Stimulated activated CD4-positive, alpha-beta T cell treated with anti-CD3 and anti-CD28 coated beads, Interleukin-1b, Interleukin-23, amount 100 ng/mL, for 1 hour (primary cell): ENCODE data around the gene TRIM22.
"Not testable (repeated sequence)": the region's sequence is repeated elsewhere in the genome, so short reads cannot be mapped to it uniquely, and the experiment has no call there.

ENCODE experiments used
- DNase-seq, 2 donors: peaks; one replicate each; pipeline ENCODE4 v3.0.0-alpha.2; 2020; ENCODE audit warnings: low read depth in 2 of 2

Gene TRIM22

DNA sequence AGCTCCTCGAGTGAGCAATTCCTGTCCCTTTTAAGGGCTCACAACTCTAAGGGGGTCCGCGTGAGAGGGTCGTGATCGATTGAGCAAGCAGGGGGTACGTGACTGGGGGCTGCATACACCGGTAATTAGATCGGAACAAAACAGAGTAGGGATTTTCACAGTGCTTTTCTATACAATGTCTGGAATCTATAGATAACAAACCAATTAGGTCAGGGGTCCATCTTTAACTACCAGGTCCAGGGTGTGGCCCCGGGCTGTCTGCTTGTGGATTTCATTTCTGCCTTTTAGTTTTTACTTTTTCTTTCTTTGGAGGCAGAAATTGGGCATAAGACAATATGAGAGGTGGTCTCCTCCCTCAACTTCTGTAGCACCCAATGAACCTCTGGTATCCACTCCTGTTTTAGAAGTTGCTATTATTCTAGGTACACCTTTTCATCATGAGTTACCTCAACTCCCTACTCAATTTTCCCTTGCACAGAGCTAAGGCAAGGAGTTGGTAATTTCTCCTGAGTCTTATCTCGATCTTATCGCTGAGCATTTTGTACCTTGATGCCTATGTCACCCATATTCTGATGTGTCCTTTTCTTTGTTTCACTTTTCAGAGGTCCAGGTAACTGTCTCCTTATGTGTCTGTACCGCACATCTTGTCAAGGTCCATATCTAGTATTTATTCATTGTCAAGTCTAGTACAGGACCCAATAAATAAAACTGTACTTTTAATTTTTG lies 1.8 kb downstream of the TRIM22 start:
- DNase-seq: not testable (repeated sequence)

DNA sequence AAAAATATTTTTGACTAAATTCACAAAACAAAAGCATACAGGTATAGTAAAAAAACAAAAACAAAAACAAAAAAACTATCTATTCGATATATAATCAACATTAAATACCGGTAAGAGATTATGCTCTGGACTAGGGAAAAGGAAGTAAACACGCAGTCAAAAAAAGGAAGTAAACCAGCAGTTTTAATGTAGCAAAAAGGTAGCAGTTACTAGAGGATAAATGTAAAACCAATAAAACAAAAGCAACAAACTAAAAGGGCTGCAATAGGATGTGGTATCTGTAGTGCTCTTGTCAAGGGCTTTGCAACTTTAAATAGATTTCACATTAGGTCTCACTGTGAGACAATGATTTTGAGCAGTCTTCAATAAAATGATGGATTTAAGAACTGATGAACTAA lies 2.4 kb downstream of the TRIM22 start:
- no peak for DNase-seq

DNA sequence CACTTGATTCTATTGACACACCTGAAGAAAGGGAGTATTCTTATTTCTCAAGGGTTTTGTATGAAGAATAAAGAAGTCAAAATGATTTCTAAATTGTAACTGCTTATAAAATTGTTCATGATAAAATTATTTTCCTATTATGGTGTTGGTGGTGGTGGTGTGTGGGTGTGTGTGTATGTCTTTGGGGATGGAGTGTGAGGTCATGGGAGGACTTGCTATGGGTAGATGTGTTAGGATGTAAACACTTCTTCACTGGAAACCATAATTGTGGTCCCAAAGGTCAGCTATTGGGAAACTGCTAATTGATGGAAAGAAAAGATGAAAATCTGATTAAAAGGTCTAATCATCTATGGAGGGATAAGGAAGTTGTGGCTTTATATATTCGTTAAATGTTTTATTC lies 5.1 kb downstream of the TRIM22 start:
- no peak for DNase-seq

DNA sequence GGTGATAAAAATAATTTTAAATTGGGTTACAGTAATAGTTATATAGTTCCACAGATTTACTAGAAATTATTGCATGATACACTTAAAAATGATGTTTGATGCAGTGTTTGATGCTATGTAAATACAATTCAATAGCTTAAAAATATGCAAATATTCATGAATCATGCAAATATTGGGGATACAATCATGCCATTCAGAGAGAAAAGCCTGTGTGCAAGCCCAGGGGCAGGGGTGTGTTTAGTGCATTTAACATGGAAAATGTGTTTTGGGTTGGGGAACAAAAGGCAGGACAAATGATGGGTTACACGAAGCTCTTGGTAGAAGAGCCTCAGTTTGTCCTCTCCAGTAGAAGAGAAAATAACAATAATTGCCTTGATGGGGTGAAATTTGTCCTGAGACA lies 6.0 kb downstream of the TRIM22 start:
- DNase-seq: no peak

DNA sequence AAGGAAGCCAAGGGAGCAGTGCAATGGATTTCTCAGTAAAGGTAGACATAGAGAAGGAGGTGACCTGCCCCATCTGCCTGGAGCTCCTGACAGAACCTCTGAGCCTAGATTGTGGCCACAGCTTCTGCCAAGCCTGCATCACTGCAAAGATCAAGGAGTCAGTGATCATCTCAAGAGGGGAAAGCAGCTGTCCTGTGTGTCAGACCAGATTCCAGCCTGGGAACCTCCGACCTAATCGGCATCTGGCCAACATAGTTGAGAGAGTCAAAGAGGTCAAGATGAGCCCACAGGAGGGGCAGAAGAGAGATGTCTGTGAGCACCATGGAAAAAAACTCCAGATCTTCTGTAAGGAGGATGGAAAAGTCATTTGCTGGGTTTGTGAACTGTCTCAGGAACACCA lies 6.6 kb downstream of the TRIM22 start:
- no peak for DNase-seq

DNA sequence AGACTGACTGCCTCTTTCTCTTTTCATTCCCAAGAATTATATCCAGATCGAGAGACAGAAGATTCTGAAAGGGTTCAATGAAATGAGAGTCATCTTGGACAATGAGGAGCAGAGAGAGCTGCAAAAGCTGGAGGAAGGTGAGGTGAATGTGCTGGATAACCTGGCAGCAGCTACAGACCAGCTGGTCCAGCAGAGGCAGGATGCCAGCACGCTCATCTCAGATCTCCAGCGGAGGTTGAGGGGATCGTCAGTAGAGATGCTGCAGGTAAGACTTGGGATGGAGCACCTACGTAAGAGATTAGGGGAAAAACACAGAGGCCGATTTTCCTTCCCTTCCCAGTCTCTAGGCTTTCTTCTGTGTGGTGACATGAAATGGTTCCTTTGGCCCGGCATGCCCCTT lies 8.7 kb downstream of the TRIM22 start:
- no peak for DNase-seq

DNA sequence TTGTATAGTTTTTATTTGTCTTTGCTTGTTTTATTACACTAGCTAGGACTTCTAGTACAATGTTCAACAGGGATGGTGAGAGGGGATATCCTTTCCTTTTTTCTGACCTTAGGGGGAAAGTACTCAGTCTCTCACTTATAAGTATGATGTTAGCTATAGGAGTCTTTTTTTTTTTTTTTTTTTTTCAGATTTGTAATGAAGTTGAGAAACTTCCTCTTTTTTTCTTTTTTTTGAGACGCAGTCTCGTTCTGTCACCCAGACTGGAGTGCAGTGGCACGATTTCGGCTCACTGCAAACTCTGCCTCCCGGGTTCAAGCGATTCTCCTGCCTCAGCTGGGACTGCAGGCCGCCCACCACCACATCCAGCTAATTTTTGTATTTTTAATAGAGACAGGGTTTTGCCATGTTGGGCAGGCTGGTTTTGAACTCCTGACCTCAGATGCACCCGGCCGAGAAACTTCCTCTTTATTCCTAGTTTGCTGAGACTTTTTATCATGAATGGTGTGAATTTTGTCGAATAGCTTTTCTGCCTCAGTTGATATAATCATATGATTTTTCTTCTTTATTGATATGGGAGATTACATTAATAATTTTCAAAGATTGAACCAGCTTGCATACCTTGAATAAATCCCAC lies 10.9 kb downstream of the TRIM22 start:
- DNase-seq: no peak

DNA sequence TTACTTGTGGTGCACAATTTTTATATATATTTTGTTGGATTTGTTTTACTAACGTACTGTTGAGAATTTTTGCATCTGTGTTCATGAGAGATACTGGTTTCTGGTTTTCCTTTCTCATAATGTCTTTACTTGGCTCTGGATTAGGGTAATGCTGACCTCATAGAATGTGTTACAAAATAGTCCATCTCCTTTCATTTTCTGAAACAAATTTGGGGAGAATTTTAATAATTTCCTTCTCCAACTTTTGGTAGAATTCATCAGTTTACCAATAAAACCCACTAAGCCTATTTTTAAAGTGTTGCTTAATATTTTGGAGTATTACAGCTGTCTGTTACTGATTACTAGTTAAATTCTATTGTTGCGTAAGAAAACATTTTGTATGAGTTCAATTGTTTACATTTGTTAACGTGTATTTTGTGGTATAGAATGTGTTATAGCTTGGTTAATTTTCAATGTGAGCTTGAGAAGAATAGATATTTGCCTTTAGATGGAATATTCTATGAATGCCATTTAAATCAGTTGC lies 11.5 kb downstream of the TRIM22 start:
- no peak for DNase-seq

DNA sequence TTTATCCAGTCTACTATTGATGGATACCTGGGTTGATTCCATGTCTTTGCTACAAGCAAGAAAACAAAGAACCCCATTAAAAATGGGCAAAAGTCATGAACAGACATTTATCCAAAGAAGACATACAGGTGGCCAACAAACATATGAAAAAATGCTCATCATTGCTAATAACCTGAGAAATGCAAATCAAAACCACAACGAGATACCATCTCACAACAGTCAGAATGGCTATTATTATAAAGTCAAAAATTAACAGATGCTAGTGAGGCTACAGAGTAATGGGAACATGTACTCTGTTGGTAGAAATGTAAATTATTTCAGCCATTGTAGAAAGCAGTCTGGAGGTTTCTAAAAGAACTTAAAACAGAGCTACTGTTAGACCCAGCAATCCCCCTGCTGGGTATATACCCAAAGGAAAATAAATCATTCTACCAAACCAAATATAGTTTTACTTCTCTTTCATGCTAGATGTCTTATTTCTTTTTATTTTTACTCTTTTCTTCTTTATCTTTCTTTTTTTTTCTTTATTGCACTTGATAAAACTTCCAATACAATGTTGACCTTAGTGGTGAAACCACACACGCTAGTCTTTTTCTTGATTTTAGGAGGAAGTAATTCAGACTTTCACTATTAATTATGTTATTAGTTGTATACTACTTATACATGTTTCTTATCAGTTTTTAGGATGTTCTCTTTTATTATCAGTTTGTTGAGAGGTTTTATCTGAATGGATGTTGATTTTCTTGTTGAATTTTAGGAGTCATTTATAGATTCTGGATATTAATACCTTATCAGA lies 14.3 kb downstream of the TRIM22 start:
- no peak for DNase-seq

DNA sequence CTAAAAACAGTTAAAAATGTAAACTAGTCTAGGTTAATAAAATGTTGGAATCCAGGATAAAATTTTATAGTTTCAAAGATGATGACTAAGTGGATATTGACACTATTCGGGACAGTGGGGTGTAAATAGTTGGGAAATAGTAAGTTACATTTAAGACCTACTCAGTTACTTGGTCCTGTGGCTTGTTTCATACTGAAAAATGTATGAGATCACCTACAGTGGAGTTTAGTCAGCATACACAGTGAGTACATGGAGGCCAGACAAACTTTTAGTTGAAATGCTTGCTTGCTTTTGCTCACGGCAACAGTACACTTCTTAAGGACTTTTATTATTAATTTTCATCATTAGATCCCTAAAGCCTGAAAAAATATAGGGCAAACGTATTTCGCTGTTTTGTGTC lies 16.1 kb downstream of the TRIM22 start:
- DNase-seq: no peak

DNA sequence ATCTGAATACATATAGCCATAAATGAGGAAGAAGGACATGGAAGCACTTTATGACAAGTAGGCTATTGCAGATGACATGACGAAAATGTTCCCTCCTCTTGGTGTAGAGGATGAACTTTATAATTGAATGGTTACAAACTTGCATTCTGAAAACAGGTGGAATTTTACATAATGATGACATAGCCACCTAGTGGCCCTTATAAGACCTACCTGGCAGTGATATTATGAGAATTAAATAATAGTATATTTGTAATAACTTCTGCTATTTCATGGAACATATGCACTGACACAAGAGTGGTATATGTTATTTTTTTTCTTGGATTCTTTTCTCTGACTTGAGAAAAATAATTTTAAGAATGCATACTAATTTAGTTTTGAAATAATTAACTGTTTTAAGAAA lies 22.9 kb downstream of the TRIM22 start:
- no peak for DNase-seq

DNA sequence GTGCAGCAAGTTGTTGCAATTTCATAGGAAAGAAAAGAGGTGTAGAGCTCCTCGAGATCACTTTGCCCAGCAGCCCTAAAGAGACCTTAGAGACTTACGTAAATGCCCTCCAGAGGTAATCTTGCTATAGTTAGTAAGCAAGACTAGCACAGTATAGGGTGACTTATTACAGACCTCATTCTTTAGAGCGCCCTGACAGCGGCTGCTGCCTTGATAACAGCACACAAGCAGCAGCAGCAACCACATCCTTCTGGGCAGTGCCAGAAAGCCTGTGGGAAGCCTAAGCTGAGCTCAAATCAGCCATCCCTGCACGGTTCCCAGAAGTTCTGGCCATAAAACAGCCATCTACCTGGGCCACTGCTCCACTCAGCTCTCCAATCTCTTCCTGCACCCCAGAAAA lies 24.1 kb downstream of the TRIM22 start:
- DNase-seq: no peak

DNA sequence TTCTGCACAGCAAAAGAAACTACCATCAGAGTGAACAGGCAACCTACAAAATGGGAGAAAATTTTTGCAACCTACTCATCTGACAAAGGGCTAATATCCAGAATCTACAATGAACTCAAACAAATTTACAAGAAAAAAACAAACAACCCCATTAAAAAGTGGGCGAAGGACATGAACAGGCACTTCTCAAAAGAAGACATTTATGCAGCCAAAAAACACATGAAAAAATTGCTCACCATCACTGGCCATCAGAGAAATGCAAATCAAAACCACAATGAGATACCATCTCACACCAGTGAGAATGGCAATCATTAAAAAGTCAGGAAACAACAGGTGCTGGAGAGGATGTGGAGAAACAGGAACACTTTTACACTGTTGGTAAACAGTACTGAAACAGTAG lies 26.9 kb downstream of the TRIM22 start:
- DNase-seq: not testable (repeated sequence)

DNA sequence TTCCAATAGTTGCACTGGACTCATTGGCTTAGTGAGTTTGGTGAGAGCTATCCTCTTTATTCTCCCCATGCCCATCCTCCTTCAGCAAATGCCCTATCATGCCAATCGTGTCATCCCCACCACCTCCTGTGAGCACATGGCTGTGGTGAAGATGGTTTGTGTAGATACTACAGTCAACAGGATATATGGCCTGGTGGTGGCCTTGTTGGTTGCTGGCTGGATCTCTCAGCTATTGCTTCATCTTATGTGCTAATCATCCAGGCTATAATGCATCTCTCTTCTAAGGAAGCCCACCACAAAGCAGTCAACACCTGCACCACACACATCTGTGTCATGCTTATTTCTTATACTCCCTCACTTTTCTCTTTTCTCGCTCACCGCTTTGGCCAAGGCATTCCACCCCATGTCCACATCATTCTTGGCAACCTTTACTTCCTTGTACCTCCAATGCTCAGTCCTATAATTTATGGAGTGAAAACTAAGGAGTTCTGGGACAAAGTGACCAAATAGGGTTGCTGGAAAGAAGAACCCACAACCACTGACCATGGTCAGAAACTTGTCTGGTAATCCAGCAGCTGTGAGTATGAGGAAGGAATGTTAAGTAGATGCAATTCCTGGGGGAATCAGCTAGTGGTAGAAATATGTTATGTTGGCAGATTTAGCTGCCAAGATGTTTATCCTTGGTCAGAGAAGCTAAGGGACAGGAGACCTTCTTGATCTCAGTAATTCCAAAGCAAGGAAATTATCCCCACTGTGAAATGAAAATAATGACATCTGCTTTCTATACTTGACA lies 30.3 kb downstream of the TRIM22 start:
- DNase-seq: no peak

DNA sequence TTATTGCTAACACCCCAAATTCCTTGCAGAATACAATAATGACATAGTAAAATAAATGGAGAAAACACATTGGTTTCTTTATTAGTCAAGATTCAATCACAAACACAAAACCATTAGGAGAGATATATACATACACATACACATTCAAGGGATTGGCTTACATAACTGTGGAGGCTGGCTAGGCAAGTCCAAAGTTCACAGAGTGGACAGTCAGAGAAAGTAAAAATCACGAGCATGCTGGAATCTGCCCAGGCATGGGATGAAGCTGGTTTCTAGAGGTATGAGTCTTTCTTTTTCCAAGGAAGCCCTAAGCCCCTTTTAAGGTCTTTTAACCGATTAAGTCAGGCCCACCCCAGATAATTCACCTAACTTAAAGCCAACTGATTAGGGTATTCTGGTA lies 33.0 kb downstream of the TRIM22 start:
- no peak for DNase-seq

DNA sequence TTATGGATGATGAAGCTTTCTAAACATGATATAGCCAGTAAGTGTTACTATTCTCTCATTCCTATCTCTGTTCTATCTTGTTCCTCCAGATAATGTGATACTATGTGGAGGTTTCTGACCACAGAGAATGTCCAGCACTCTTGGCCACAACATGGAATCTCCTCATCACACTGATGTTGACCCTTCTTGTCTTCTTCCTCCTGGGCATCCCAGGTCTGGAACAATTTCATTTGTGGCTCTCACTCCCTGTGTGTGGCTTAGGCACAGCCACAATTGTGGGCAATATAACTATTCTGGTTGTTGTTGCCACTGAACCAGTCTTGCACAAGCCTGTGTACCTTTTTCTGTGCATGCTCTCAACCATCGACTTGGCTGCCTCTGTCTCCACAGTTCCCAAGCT lies 36.8 kb downstream of the TRIM22 start:
- no peak for DNase-seq

DNA sequence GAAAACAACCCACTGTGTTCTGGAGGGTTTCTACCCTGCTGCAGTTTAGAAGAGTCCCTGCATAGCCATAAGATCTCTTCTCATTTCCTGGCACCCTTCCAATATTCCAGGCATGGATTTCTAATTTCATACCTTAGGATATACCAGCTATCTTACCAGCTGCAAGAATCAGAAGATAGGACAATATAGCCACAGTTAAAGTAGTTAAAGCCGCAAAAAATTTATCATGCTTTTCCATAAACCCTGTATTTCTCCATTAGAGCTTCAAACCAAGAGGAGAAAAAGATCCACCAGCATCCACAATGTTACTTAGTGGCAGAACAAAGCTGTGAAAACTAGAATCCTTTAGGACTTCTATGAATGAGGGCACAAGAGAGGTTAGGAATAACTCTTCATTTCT lies 38.1 kb downstream of the TRIM22 start:
- DNase-seq: no peak

DNA sequence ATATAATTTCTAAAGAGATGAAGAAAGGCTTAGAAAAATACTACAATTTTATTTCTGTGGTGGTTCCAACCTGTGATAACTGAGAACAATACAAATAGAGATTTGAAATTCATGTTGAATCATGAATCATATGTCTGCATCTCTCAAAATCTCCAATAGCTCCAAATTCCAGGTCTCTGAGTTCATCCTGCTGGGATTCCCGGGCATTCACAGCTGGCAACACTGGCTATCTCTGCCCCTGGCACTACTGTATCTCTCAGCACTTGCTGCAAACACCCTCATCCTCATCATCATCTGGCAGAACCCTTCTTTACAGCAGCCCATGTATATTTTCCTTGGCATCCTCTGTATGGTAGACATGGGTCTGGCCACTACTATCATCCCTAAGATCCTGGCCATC lies 46.8 kb downstream of the TRIM22 start, which contains the start of gene OR56B1:
TSS of gene OR56B1 (plus strand) at position 53 of the 400 bp plus-strand sequence. CDS start at position 122, 69 bp downstream.
- no peak for DNase-seq

DNA sequence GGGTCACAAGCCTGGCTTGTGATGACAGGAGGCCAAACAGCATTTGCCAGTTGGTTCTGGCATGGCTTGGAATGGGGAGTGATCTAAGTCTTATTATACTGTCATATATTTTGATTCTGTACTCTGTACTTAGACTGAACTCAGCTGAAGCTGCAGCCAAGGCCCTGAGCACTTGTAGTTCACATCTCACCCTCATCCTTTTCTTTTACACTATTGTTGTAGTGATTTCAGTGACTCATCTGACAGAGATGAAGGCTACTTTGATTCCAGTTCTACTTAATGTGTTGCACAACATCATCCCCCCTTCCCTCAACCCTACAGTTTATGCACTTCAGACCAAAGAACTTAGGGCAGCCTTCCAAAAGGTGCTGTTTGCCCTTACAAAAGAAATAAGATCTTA lies 47.5 kb downstream of the TRIM22 start:
- no peak for DNase-seq

DNA sequence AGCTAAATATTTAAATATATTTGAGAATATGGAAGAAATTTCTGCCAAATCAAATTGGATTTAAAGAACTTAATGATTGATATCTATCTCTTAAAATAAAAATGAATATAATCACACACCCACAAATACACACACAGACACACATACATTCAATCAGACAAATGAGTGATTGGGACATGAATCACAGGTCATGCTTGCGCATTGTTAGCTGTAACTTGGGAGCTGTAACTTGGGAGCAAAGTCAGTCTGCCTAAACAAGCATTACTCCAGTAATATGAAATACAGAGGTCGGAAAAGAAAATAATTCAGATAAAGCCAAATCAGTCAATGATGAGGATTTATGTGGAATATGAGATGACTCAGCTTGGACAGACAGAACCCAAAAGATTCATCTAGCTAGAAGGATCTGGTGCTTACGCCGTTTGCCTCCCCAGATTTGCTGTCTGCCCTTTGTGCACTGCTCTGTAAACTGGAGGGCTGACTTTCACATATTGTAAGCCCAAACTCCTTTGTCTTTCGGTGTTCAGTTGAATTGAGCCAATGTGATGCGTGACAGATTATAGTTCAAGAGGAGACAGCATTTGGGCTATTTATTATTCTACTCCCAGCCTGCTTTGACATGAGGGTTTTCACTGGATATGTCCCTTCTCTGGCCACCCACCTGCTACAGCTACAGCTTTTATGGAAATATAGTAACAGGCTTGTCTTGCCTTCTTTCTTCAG lies 48.2 kb downstream of the TRIM22 start:
- DNase-seq: no peak

DNA sequence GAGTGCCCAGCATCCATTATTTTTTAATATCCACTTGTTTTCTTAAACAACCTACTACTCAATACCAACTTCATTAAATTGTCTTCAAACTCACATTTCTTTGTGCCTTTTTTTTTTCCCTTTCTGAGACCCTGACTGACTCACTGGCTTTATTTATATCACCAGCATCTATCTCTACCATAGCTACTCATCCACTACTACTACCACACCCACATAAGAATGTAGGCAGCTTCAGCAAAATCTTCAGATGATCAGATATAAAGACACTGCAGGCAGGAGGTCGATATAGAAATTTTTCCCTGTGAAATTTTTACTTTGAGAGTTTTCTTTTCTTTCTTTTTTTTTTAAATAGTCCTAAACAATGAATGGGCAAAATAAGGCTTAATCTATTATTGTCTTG lies 48.8 kb downstream of the TRIM22 start:
- no peak for DNase-seq
